Neural progenitor cell (in vitro differentiated cells): ENCODE results near the gene ARSD.

Experiments
- CTCF ChIP-seq: fragments of 200-600 bp; sonication (generic); IDR thresholded peaks from 2 replicates; pipeline ENCODE4 v1.5.1; 2017; ENCODE audit warnings: antibody characterized with exemption, mild to moderate bottlenecking
- EZH2phosphoT487 ChIP-seq: fragments of 200-600 bp; sonication (generic); IDR thresholded peaks from 2 replicates; pipeline ENCODE4 v1.6.1; 2017; ENCODE audit warnings: antibody characterized with exemption

DNA sequence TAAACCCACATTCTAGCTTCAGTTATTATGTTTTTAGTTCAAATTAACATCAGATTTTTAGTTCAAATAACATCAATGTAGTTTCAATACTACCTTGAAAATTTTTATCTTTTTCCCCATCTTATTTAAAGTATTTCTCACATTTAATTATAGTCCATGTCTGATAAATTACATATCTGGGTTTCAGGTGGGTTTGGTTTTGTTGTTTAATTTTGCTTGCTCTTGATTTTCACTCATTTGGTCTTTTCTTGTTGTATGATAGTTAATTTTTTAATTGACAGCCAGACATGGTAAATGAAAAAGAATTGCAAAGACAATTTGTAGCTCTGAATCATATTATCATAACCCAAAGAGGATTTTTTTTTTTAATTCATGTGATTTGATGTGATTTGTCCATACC lies 58.5 kb downstream of the ARSD start:
- TF ChIP-seq CTCF (no peak), EZH2phosphoT487 (no peak)
